CD4-positive, alpha-beta T cell treated with Interferon gamma for 1 hour (primary cell): ENCODE data around the gene ANXA3.
"Not testable (repeated sequence)": the region's sequence is repeated elsewhere in the genome, so short reads cannot be mapped to it uniquely, and the experiment has no call there.

ENCODE experiments used
- DNase-seq: peaks from one replicate; pipeline ENCODE4 v3.0.0-alpha.2; 2020

The ANXA3 gene

GRCh38 chr4:78578674-78579425 is 27.3 kb downstream of the ANXA3 start:
- DNase-seq = no peak

GRCh38 chr4:78581618-78582017 is 30.0 kb downstream of the ANXA3 start:
- peak; percentile 7 for DNase-seq

GRCh38 chr4:78584863-78585547 is 33.4 kb downstream of the ANXA3 start:
- no peak for DNase-seq

- no peak for DNase-seq
Measured at GRCh38 chr4:78585633-78586032, 34.1 kb downstream of the ANXA3 start.

GRCh38 chr4:78588894-78589545 is 37.5 kb downstream of the ANXA3 start:
- no peak for DNase-seq

GRCh38 chr4:78591404-78591803 is 39.8 kb downstream of the ANXA3 start:
- DNase-seq = no peak

- DNase-seq = no peak
Measured at GRCh38 chr4:78592088-78592783, 40.7 kb downstream of the ANXA3 start.

GRCh38 chr4:78596111-78596742 is 44.7 kb downstream of the ANXA3 start:
- DNase-seq = no peak

GRCh38 chr4:78598431-78598830 is 46.9 kb downstream of the ANXA3 start:
- DNase-seq = not testable (repeated sequence)

- DNase-seq = no peak
Measured at GRCh38 chr4:78599147-78599546, 47.6 kb downstream of the ANXA3 start.

GRCh38 chr4:78599931-78600375 is 48.4 kb downstream of the ANXA3 start:
- no peak for DNase-seq

GRCh38 chr4:78601013-78601412 is 49.4 kb downstream of the ANXA3 start:
- DNase-seq = no peak

GRCh38 chr4:78602334-78602733 is 50.8 kb downstream of the ANXA3 start:
- no peak for DNase-seq

GRCh38 chr4:78603384-78603783 is 51.8 kb downstream of the ANXA3 start:
- DNase-seq = no peak

- no peak for DNase-seq
Measured at GRCh38 chr4:78604988-78605387, 53.4 kb downstream of the ANXA3 start.

GRCh38 chr4:78606035-78606434 is 54.5 kb downstream of the ANXA3 start:
- no peak for DNase-seq

- DNase-seq = no peak
Measured at GRCh38 chr4:78606530-78607095, 55.0 kb downstream of the ANXA3 start.

- no peak for DNase-seq
Measured at GRCh38 chr4:78608684-78609083, 57.1 kb downstream of the ANXA3 start.

GRCh38 chr4:78609580-78609979 is 58.0 kb downstream of the ANXA3 start:
- no peak for DNase-seq

GRCh38 chr4:78610546-78611214 is 59.1 kb downstream of the ANXA3 start:
- DNase-seq = no peak

GRCh38 chr4:78611215-78611558 is 59.6 kb downstream of the ANXA3 start:
- DNase-seq = no peak
